NCI-H345 treated with DMSO at 0.1 percent for 48 hours (cell line): Measurements from ENCODE around the gene PNKD.
"Not testable (repeated sequence)": the region's sequence is repeated elsewhere in the genome, so short reads cannot be mapped to it uniquely, and the experiment has no call there.

Source experiments
- DNase-seq: peaks from one replicate; lab custom pipeline; 2025; ENCODE audit not compliant: unreplicated experiment; lab: John Stamatoyannopoulos, UW

Gene PNKD

DNA sequence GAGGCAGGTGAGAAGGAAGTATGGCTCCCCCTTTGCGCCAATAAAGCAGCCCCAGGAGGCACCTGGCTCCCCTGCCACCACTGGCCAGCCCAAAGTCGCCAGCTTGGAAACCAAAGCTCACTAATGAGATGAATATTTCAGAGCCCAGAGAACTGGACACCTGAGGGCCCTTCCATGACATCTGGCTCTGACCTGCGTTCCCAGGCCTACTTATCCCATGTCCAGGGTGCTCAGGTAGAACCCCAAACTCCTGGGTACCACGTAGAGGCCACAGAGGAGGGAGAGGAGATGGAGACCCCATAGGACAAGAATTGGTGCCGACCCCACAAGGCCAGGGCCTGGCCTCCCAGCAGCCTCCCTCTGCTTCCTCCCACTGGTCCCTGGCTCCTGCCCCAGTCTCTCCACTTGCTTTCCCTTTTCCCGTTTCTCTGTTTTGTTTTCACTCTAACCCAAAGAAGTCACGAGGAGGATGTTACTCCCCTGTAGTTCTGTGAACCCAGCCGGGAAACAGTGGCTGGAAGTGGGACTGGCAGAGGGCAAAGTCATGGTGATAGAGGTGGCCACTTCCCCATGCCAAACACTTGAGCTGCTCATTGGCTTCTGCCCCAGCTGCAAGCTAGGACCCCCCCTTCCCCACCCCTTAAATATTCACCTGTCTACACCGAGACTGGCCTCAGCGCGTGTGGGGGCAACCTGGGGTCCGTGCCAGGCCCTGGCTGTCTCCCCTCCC, 21.2 kb downstream of the PNKD start:
- no peak for DNase-seq

DNA sequence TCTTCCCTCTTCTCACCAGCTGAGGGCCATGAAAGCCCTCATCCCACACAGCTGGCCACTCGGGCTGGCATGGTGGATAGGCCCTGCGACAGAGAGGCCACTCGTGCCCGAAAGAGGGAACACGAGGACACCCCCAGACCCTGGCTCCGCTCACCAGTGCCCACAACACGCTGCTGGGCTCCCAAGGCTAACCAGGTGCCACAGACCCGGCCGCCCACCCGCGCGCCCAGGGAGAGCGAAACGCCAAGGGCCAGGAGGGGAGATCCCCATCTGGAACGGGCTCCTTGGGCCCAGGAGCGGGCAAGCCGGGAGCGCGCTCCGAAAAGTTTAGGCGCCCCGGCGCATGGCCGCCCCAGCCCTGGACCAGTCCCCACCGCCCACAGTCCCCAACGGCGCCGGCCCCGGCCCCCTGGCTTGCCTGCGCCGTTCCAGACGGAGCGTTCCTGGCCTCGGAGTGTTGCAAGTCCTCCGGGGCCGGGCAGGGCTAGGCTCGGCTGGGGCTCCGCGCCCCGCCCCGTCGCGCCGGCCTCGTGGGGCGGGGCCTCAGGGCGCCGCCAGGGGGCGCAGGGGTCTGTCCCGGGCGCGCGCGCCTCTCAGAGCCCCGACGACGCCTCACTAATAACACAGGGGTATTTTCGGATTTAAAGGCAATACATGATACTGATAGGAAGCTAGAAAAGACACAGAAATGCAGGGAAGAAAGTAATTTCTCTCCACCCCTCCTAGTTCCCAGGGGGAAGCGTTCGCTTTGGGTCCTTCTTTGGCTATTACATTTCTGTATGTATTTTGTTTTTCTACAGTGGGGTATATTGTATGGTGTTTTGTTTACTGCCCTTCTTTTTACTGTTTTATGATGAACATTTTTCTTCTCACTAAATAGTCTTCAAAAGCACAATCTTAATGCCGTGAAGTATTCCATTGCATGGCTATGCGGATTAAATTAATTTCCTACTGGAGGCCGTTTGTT, 22.0 kb downstream of the PNKD start, which contains the start of gene TMBIM1:
Gene TMBIM1, minus strand, starts transcription at position 456 of the 967 bp plus-strand sequence. CDS start 10,362 bp downstream, outside the sequence.
- DNase-seq = no peak

GRCh38 chr2:218293715-218294429, 23.6 kb downstream of the PNKD start:
- no peak for DNase-seq

DNA sequence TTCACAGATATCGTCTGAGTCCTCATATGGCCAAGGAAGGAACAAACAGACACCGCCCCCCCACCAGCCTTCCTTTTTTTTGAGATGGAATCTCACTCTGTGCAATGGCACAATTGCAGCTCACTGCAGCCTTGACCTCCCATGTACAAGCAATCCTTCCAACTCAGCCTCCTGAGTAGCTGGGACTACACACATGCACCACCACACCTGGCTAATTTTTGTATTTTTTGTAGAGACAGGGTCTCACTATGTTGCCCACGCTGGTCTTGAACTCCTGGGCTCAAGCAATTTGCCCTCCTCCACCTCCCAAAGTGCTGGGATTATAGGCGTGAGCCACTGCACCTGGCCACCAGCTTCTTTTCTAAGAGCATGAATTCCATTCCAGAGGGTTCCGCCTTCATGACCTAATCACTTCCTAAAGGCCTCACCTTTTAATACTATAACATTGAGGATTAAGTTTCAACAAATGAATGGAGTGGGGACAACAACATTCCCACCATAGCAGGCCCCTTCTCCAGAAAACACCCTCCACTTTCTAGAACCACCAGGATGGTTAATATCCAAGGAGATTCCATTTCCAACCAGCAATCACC, 24.2 kb downstream of the PNKD start:
- DNase-seq = no peak

DNA sequence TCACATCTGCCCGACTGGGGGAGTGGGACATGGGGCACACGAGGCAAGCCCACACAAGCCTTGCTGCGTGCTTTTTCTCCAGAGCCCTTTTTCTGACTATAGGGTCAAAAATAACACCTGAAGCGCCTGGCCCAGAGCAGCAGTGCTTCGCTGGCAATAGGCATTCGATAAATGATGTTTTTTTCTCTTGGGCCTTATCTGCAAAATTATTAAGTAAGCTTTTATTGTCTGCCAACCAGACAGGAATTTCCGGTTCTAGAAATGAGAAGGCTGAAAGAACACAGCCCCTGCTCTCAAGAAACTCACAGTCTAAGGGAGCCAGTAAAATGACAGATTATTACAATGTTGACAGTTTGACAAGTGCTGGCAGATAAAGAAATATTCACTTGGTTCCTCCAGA, 24.7 kb downstream of the PNKD start:
- no peak for DNase-seq

DNA sequence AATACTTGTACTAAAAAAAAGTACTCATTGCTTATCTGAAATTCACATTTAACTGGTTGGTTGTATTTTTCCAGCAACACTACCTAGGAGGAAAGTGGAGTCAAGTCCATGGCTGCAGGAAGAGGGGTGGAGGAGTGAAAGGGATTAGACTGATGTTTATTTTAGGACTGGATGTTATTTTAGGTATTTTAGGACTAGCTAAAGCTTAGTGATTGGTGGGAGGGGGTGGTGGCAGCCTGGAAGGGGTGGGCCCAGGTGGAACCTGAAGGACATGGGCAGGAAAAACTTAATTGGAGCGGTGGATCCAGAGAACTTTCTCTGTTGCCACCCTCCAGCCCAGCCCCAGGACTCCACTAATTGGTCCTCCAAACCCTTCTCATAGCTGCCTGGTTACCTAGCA, 25.9 kb downstream of the PNKD start:
- DNase-seq = no peak

- no peak for DNase-seq
These were observed 26.5 kb downstream of the PNKD start for GRCh38 chr2:218296847-218297246.

DNA sequence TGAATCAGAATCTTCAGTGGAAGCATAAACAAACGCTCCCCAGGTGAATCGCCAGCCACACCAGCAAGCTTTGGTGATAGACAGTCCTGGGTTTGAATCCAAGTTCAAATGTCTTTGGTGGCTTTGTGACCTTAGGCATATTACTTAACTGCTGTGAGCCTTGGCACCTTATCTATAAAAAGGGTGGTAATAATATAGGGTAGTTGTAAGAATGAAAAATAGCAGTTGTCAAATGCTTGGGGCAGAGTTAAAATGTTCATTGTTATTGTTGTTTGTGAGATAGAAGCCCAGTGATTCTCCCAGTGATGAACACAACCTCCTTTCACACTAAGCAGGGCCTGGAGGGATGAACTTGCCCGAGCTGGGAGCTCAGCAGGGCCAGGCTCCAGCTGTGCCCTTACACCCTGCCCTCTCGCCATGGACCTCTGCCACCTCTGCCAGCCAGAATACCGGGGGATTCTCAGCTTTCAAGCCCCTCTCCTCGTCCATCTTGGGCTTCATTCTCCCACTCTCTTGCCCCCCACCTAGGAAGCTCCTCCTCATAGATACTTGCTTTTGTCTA, 28.1 kb downstream of the PNKD start:
- no peak for DNase-seq

DNA sequence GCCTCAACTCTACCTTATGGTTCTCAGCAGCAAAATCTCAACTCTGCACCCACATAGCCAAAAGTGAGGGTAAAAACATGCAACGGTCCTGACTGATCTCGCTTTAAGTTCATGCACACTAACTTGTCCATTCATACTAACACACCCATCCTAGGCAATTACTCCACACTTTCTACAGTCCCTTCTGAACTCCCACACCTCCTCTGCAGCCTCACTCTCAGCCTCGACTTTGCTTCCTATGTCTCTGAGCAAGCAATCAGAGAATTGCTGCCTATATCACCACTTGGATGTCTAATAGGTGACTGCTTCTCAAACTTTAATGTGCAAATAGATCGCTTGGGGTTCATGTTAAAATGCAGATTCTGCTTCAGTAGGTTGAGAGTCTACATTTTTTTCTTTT, 29.8 kb downstream of the PNKD start:
- DNase-seq = no peak

GRCh38 chr2:218301176-218301819, 31.0 kb downstream of the PNKD start:
- peak; percentile 49 for DNase-seq

DNA sequence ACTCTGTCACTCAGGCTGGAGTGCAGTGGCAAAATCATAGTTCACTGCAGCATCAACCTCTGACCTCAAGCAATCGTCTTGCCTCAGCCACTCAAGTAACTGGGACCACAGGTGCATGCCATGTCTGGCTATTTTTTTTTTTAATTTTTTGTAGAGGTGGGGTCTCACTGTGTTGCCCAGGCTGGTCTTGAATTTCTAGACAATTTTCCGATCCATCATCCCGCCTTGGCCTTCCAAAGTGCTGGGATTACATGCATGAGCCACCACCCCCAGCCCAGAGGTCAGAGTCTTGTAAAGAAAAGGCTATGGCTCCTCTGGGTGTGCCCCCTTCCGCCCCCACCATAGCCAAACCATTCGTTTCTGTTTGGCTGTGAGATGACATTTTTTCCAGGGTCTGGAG, 35.1 kb downstream of the PNKD start:
- DNase-seq = no peak

GRCh38 chr2:218306184-218306920, 36.0 kb downstream of the PNKD start:
- DNase-seq = no peak

GRCh38 chr2:218307415-218308090, 37.2 kb downstream of the PNKD start:
- DNase-seq = no peak

- DNase-seq = no peak
These were observed 40.7 kb downstream of the PNKD start for GRCh38 chr2:218310853-218311540.

DNA sequence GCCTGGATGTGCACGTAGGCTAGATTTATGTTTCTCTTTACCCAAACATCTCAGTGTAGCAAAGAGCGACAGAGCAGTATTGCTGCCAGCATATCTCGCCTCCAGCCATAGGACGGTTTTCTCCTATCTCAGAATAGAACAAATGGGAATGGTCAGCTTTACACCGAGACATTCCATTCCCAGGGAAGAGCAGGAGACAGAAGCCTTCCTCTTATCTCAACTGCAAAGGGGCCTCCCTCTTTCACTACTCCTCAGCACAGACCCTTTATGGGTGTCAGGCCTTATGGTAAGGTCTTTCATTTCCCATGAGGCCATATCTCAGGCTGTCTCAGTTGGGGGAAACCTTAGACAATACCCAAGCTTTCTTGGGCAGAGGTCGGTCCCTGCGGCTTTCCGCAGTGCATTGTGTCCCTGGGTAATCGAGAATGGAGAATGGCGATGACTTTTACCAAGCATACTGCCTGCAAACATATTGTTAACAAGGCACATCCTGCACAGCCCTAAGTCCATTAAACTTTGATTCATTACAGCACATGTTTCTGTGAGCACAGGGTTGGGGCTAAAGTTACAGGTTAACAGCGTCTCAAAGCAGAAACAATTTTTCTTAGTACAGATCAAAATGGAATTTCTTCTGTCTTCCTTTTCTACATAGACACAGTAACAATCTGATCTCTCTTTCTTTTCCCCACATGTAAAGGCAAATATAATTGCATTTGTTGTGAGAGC, 41.4 kb downstream of the PNKD start:
- DNase-seq = not testable (repeated sequence)

- no peak for DNase-seq
These were observed 42.0 kb downstream of the PNKD start for GRCh38 chr2:218312267-218312756.

GRCh38 chr2:218313356-218313755, 43.0 kb downstream of the PNKD start:
- DNase-seq = no peak
